Measurements from ENCODE around the gene PDZD7.

DNA sequence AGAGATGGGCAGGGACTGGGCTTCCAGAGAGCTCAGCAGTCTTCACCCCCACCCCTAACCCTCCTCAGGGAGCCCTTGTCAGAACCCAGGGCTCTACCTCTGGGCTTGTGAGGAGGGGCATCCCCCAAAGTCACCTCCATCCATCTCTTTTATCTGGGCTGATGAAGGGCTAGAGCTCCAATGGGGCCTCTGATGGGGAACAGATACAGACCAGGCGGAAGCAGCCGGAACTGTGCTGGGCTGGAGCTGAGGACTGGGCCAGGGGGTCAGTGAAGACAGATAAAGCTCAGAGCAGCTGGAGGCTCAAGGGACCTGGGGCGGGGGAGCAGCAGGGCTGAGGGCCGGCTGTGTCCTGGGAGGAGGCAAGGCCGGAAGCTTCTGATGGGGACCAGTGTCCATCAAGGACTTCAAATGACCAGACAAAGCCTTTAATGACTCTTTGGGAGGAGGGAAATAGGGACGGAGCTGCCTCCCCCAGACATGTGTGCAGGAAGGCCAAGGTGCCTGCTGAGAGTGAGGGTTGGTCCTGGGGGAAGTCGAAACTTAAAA, 41.0 kb upstream of the PDZD7 start:
- TF ChIP-seq, protein P1, sequence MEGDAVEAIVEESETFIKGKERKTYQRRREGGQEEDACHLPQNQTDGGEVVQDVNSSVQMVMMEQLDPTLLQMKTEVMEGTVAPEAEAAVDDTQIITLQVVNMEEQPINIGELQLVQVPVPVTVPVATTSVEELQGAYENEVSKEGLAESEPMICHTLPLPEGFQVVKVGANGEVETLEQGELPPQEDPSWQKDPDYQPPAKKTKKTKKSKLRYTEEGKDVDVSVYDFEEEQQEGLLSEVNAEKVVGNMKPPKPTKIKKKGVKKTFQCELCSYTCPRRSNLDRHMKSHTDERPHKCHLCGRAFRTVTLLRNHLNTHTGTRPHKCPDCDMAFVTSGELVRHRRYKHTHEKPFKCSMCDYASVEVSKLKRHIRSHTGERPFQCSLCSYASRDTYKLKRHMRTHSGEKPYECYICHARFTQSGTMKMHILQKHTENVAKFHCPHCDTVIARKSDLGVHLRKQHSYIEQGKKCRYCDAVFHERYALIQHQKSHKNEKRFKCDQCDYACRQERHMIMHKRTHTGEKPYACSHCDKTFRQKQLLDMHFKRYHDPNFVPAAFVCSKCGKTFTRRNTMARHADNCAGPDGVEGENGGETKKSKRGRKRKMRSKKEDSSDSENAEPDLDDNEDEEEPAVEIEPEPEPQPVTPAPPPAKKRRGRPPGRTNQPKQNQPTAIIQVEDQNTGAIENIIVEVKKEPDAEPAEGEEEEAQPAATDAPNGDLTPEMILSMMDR (IDR thresholded peaks at IDR 0.05): no peak
- TF ChIP-seq POLR2A (IDR thresholded peaks at IDR 0.05): no peak
- TF ChIP-seq EP300 (IDR thresholded peaks at IDR 0.05): no peak
